IMR-90 (cell line): Measurements from ENCODE around the gene RPS15. TPM values are rescaled to one million over a fixed set of nuclear protein-coding genes. Genes with fewer than 3 reads are reported as not detected.
A peak's percentile ranks its signal among the peaks of the same experiment; 100 is the strongest.

Source experiments
- ATAC-seq: fragments of 200-7000 bp; cut with Tn5 transposase; 2 replicates; pipeline ENCODE4 v1.9.1; 2020; ENCODE audit warnings: low read depth, mild to moderate bottlenecking, moderate library complexity
- BruUV-seq: library from RNA; stranded (reverse); fragments of 400-500 nt; replicated peaks from 2 replicates; lab custom pipeline; 2021; lab: Mats Ljungman, UMichigan
- CTCF ChIA-PET: fragments of 300-600 bp; formaldehyde crosslinking; extraction: SDS; loops from one replicate; lab custom pipeline; 2021; ENCODE audit warnings: antibody characterized with exemption; lab: Yijun Ruan, JAX
- POLR2A ChIA-PET: fragments of 300-600 bp; sonication (Branson Sonifier 250); formaldehyde crosslinking; loops from one replicate; lab custom pipeline; 2022; ENCODE audit warnings: antibody characterized with exemption; ENCODE audit not compliant: unreplicated experiment; lab: Charles Lee
- DNase-seq: peaks from one replicate; pipeline ENCODE4 v3.0.0; 2013
- H2AFZ ChIP-seq: replicated peaks from 2 replicates; pipeline ENCODE3; 2013; ENCODE audit warnings: low read length, mild to moderate bottlenecking; ENCODE audit not compliant: poor library complexity
- H2AK5ac ChIP-seq: 2 replicates; pipeline ENCODE4 v1.6.1; 2013; ENCODE audit warnings: low read depth, low read length, inconsistent platforms
- H2AK9ac ChIP-seq: replicated peaks from 2 replicates; pipeline ENCODE3; 2013; ENCODE audit warnings: mild to moderate bottlenecking, low read depth, low read length, moderate library complexity; ENCODE audit not compliant: poor library complexity
- H2BK120ac ChIP-seq: 2 replicates; pipeline ENCODE4 v1.6.1; 2013; ENCODE audit warnings: low read depth, low read length, inconsistent platforms
- H2BK15ac ChIP-seq: 3 replicates; pipeline ENCODE4 v1.6.1; 2013; ENCODE audit warnings: low read depth, low read length, inconsistent platforms
- H2BK20ac ChIP-seq: 2 replicates; pipeline ENCODE4 v1.6.1; 2013; ENCODE audit warnings: low read depth, mild to moderate bottlenecking, inconsistent platforms, low read length, moderate library complexity
- H2BK5ac ChIP-seq: 2 replicates; pipeline ENCODE4 v1.6.1; 2013; ENCODE audit warnings: mild to moderate bottlenecking, low read depth, low read length, inconsistent platforms; ENCODE audit not compliant: poor library complexity, severe bottlenecking
- H3K14ac ChIP-seq: replicated peaks from 2 replicates; pipeline ENCODE4 v1.6.1; 2013; ENCODE audit warnings: low read depth, low read length, inconsistent platforms
- H3K18ac ChIP-seq: 2 replicates; pipeline ENCODE4 v1.6.1; 2013; ENCODE audit warnings: low read depth, low read length, control low read depth
- H3K23ac ChIP-seq: 2 replicates; pipeline ENCODE4 v1.6.1; 2013; ENCODE audit warnings: low read depth, low read length, inconsistent platforms
- H3K27ac ChIP-seq: 2 replicates; pipeline ENCODE4 v1.5.1; 2013; ENCODE audit warnings: mild to moderate bottlenecking, control low read depth, low read length; ENCODE audit not compliant: insufficient read depth
- H3K27me3 ChIP-seq: 2 replicates; pipeline ENCODE4 v1.6.1; 2013; ENCODE audit warnings: low read length; ENCODE audit not compliant: control insufficient read depth, insufficient read depth
- H3K36me3 ChIP-seq: 2 replicates; pipeline ENCODE4 v1.6.1; 2013; ENCODE audit warnings: low read length, mixed read lengths; ENCODE audit not compliant: control insufficient read depth, insufficient read depth
- H3K4ac ChIP-seq: 2 replicates; pipeline ENCODE4 v1.6.1; 2013; ENCODE audit warnings: low read depth, low read length, inconsistent platforms
- H3K4me1 ChIP-seq: 2 replicates; pipeline ENCODE4 v1.6.1; 2013; ENCODE audit warnings: low read length, mixed read lengths; ENCODE audit not compliant: control insufficient read depth, insufficient read depth
- H3K4me2 ChIP-seq: 2 replicates; pipeline ENCODE4 v1.6.1; 2013; ENCODE audit warnings: low read depth, mild to moderate bottlenecking, control low read depth, low read length, moderate library complexity
- H3K4me3 ChIP-seq: 2 replicates; pipeline ENCODE4 v1.5.1; 2013; ENCODE audit warnings: low read depth, mild to moderate bottlenecking, control low read depth, low read length, moderate library complexity; ENCODE audit not compliant: insufficient read depth
- H3K56ac ChIP-seq: 2 replicates; pipeline ENCODE4 v1.6.1; 2013; ENCODE audit warnings: low read length, inconsistent platforms; ENCODE audit not compliant: insufficient read depth; ENCODE audit errors: extremely low read depth
- H3K79me1 ChIP-seq, 2 experiments: 2 replicates each; pipeline ENCODE4 v1.6.1; 2013; ENCODE audit warnings: low read length in 2 of 2, inconsistent platforms in 1 of 2, low read depth in 1 of 2
- H3K9ac ChIP-seq: 2 replicates; pipeline ENCODE4 v1.6.1; 2013; ENCODE audit warnings: low read depth, low read length, control low read depth
- H3K9me1 ChIP-seq: 2 replicates; pipeline ENCODE4 v1.6.1; 2013; ENCODE audit warnings: low read length, inconsistent platforms; ENCODE audit not compliant: insufficient read depth
- H3K9me3 ChIP-seq: 2 replicates; pipeline ENCODE4 v1.6.1; 2013; ENCODE audit warnings: low read length; ENCODE audit not compliant: control insufficient read depth, insufficient read depth
- H4K20me1 ChIP-seq: 2 replicates; pipeline ENCODE4 v1.6.1; 2013; ENCODE audit warnings: low read length, inconsistent platforms; ENCODE audit not compliant: insufficient read depth
- H4K5ac ChIP-seq: 2 replicates; pipeline ENCODE4 v1.6.1; 2013; ENCODE audit warnings: mild to moderate bottlenecking, low read depth, low read length, control low read depth
- H4K8ac ChIP-seq, 2 experiments: 2 replicates each; pipeline ENCODE4 v1.6.1; 2013; ENCODE audit warnings: low read depth in 2 of 2, low read length in 2 of 2, control low read depth in 1 of 2, inconsistent platforms in 1 of 2
- H4K91ac ChIP-seq: 2 replicates; pipeline ENCODE4 v1.6.1; 2013; ENCODE audit warnings: low read depth, low read length, inconsistent platforms; ENCODE audit not compliant: insufficient read depth
- BHLHE40 ChIP-seq: fragments of 150-350 bp; IDR thresholded peaks from 2 replicates; pipeline ENCODE4 v1.6.1; 2016; ENCODE audit warnings: mild to moderate bottlenecking, low read depth, low read length
- CEBPB ChIP-seq: IDR thresholded peaks from 2 replicates; pipeline ENCODE4 v1.6.1; 2012; ENCODE audit warnings: low read depth, low read length, improper control_type of control experiment
- CTCF ChIP-seq: conservative IDR thresholded peaks from 2 replicates; pipeline ENCODE4 v1.5.1; 2012; ENCODE audit warnings: mild to moderate bottlenecking, low read depth, low read length, improper control_type of control experiment
- ELK1 ChIP-seq: fragments of 150-350 bp; IDR thresholded peaks from 2 replicates; pipeline ENCODE4 v1.6.1; 2016; ENCODE audit warnings: low read depth, mild to moderate bottlenecking, low read length, moderate library complexity, borderline replicate concordance
- FOS ChIP-seq: fragments of 150-350 bp; IDR thresholded peaks from 2 replicates; pipeline ENCODE4 v1.6.1; 2016; ENCODE audit warnings: low read depth, low read length
- MAFK ChIP-seq: IDR thresholded peaks from 2 replicates; pipeline ENCODE4 v1.6.1; 2012; ENCODE audit warnings: low read depth, low read length, improper control_type of control experiment
- MAZ ChIP-seq: IDR thresholded peaks from 2 replicates; pipeline ENCODE4 v1.6.1; 2012; ENCODE audit warnings: low read depth, mild to moderate bottlenecking, low read length, improper control_type of control experiment, moderate library complexity, borderline replicate concordance
- MXI1 ChIP-seq: IDR thresholded peaks from 2 replicates; pipeline ENCODE4 v1.6.1; 2012; ENCODE audit warnings: low read depth, mild to moderate bottlenecking, low read length, moderate library complexity, borderline replicate concordance
- NFE2L2 ChIP-seq: fragments of 150-350 bp; IDR thresholded peaks from 2 replicates; pipeline ENCODE4 v1.6.1; 2016; ENCODE audit warnings: low read depth, mild to moderate bottlenecking, low read length
- POLR2A ChIP-seq: IDR thresholded peaks from 2 replicates; pipeline ENCODE4 v1.6.1; 2012; ENCODE audit warnings: mild to moderate bottlenecking, low read depth, low read length
- RAD21 ChIP-seq: IDR thresholded peaks from 2 replicates; pipeline ENCODE4 v1.6.1; 2012; ENCODE audit warnings: low read length, improper control_type of control experiment
- RCOR1 ChIP-seq: IDR thresholded peaks from 2 replicates; pipeline ENCODE4 v1.6.1; 2012; ENCODE audit warnings: mild to moderate bottlenecking, low read length, improper control_type of control experiment; ENCODE audit not compliant: insufficient replicate concordance
- RFX5 ChIP-seq: IDR thresholded peaks from 2 replicates; pipeline ENCODE4 v1.8.0; 2012; ENCODE audit warnings: low read depth, mild to moderate bottlenecking, low read length, moderate library complexity
- SMC3 ChIP-seq: fragments of 150-350 bp; IDR thresholded peaks from 2 replicates; pipeline ENCODE4 v1.6.1; 2016; ENCODE audit warnings: low read depth, mild to moderate bottlenecking, antibody characterized with exemption, low read length, moderate library complexity
- USF2 ChIP-seq: fragments of 150-350 bp; IDR thresholded peaks from 2 replicates; pipeline ENCODE4 v1.6.1; 2017; ENCODE audit warnings: mild to moderate bottlenecking, antibody characterized with exemption, low read length, low read depth
- WGBS, 2 experiments: methylation state at CpG; one replicate each; pipeline versions ENCODE4 v1.1.5 to v1.1.7; 2013; ENCODE audit warnings: missing lambda C conversion rate in 2 of 2; ENCODE audit not compliant: insufficient read length in 1 of 2; ENCODE audit errors: extremely low coverage in 2 of 2; 5-methylcytosine and 5-hydroxymethylcytosine counted together
- dilution Hi-C: fragments of 300-500 bp; cut with HindIII; formaldehyde crosslinking; loops from one replicate; pipeline ENCODE4 v1.14.3; 2018; ENCODE audit warnings: low sequenced_read_pairs; ENCODE audit not compliant: unreplicated experiment
- in situ Hi-C: fragments of 300-500 bp; cut with MboI; formaldehyde crosslinking; loops from 3 replicates; pipeline ENCODE4 v1.14.3; 2019; ENCODE audit warnings: low sequenced_read_pairs, inconsistent platforms, mixed read lengths
- intact Hi-C: fragments of 100-400 bp; cut with micrococcal nuclease; formaldehyde crosslinking; loops from 2 replicates; pipeline ENCODE4 v1.10.0; 2022
- polyA plus RNA-seq, 3 experiments: library from polyadenylated mRNA; depleted of rRNA; stranded (reverse); fragments of >200 nt; gene quantifications; 2 replicates each; pipeline ENCODE4 v1.2.3, GENCODE V29; 2012; ENCODE audit warnings: low replicate concordance in 1 of 3
- total RNA-seq: library from RNA; depleted of rRNA; stranded (reverse); fragments of >200 nt; gene quantifications from 2 replicates; pipeline ENCODE4 v1.2.3, GENCODE V29; 2012

The RPS15 gene
- total and polyA plus RNA-seq, 2 of the 4 experiments (the other 2 are of a cell fraction) = 1,179 to 1,855 TPM

GRCh38 chr19:1402411-1403070 lies 35.7 kb upstream of the RPS15 start:
- Histone ChIP-seq H3K9me3 (no peaks in the 10 kb centered on the region), H2AK9ac (no peak overlapping the region), H3K14ac (no peak overlapping the region), H3K79me1 (peaks cover 0 to 17% of the 10 kb centered on the region in 2 experiments; a peak in 3 of 4 replicates), H3K4me2 (no peak overlapping the region), H3K23ac (0 out of 2 replicates have a peak overlapping the region, but pooled peaks have one; percentile 24), H2BK5ac (no peak overlapping the region), H4K5ac (no peak overlapping the region), H2AFZ (peak overlapping the region; percentile 82), H3K4me3 (no peak overlapping the region), H4K20me1 (0 out of 2 replicates have a peak, but pooled peaks cover 3% of the 10 kb centered on the region), H3K27ac (no peak overlapping the region), H2AK5ac (no peak overlapping the region), H4K91ac (no peak overlapping the region), H4K8ac (no peak overlapping the region), H2BK20ac (no peak overlapping the region), H3K4me1 (peaks cover 8% of the 10 kb centered on the region), H3K56ac (no peak overlapping the region), H3K4ac (no peak overlapping the region), H3K9ac (no peak overlapping the region), H3K9me1 (no peaks in the 10 kb centered on the region), H2BK120ac (no peak overlapping the region), H3K27me3 (no peaks in the 10 kb centered on the region), H3K36me3 (peaks cover 3% of the 10 kb centered on the region; the same call in 1 of the 2 replicates), H2BK15ac (no peak overlapping the region), H3K18ac (no peak overlapping the region)
- ChIA-PET CTCF (interaction anchor here (1.1 kb wide), 1 partner anchor 87 kb away, joined by 3 read pairs; no protein-coding TSS in a partner anchor), POLR2A (interaction anchor here (1.9 kb wide), 1 partner anchor 134 kb away, joined by 10 read pairs; the partner anchor contains the start of gene CIRBP)
- no TSS peak for BruUV-seq
- ATAC-seq = no peak
- dilution Hi-C loops = no loop called here
- 69% methylated on average over 4 of the region's 25 CpGs; no CpG with 5 or more reads in 1 of the 2 experiments for WGBS, 2 experiments
- in situ Hi-C loops = no loop called here
- intact Hi-C loops = no loop called here
- DNase-seq = no peak
- TF ChIP-seq POLR2A = no peak
- TF ChIP-seq ELK1 = no peak
- no peak for TF ChIP-seq MXI1
- TF ChIP-seq CEBPB = no peak
- no peak for TF ChIP-seq RCOR1
- no peak for TF ChIP-seq RFX5
- TF ChIP-seq BHLHE40 = no peak
- TF ChIP-seq RAD21 = no peak
- no peak for TF ChIP-seq CTCF
- no peak for TF ChIP-seq USF2
- TF ChIP-seq NFE2L2 = no peak
- no peak for TF ChIP-seq FOS
- no peak for TF ChIP-seq MAFK
- TF ChIP-seq MAZ = no peak
- TF ChIP-seq SMC3 = no peak
